GM12801 (cell line): ENCODE results near the gene DQX1.

Source experiments
- CTCF ChIP-seq: IDR thresholded peaks from one replicate; pipeline ENCODE4 v1.5.1; 2011; ENCODE audit warnings: control low read depth; ENCODE audit not compliant: insufficient read length; ENCODE audit errors: extremely low read depth

DQX1 gene

GRCh38 chr2:74566754-74567085 is 40.7 kb upstream of the DQX1 start:
- TF ChIP-seq CTCF = no peak

GRCh38 chr2:74566076-74566753 is 40.2 kb upstream of the DQX1 start:
- no peak for TF ChIP-seq CTCF

- TF ChIP-seq CTCF = no peak
Measured at GRCh38 chr2:74564222-74564621, 38.2 kb upstream of the DQX1 start.

- TF ChIP-seq CTCF = no peak
Measured at GRCh38 chr2:74562126-74562775, 36.2 kb upstream of the DQX1 start.

- TF ChIP-seq CTCF = no peak
Measured at GRCh38 chr2:74560591-74560990, 34.6 kb upstream of the DQX1 start.

GRCh38 chr2:74559912-74560311 is 33.9 kb upstream of the DQX1 start:
- no peak for TF ChIP-seq CTCF

- no peak for TF ChIP-seq CTCF
Measured at GRCh38 chr2:74558284-74559230, 32.5 kb upstream of the DQX1 start.
